ENCODE results near the gene UGT1A10. TPM values are rescaled to one million over a fixed set of nuclear protein-coding genes. Genes with fewer than 3 reads are reported as not detected.

Gene UGT1A10
- total and polyA plus RNA-seq, 2 of the 13 experiments (the other 11 are each of a cell fraction or from before 2014, with no cell fraction given): not detected

- TF ChIP-seq ZBTB26 (CRISPR knock-in tag; IDR thresholded peaks at IDR 0.05; ENCODE audit: borderline replicate concordance): peak; percentile 88
- no peak for TF ChIP-seq ZBTB46 (CRISPR knock-in tag; IDR thresholded peaks at IDR 0.05; ENCODE audit: borderline replicate concordance)
- TF ChIP-seq MTF1 (CRISPR knock-in tag; IDR thresholded peaks at IDR 0.05): no peak
- 0 out of 2 replicates have a peak, but pooled peaks have one; percentile 51 for TF ChIP-seq ZNF335 (CRISPR knock-in tag; IDR thresholded peaks at IDR 0.05)
- TF ChIP-seq TIGD3 (CRISPR knock-in tag; IDR thresholded peaks at IDR 0.05; ENCODE audit: borderline replicate concordance): no peak
- TF ChIP-seq GATAD2A (CRISPR knock-in tag; IDR thresholded peaks at IDR 0.05): peak; percentile 91
- TF ChIP-seq ZNF460 (CRISPR knock-in tag; IDR thresholded peaks at IDR 0.05; ENCODE audit: borderline replicate concordance): no peak; the same call in 1 of the 2 replicates
- TF ChIP-seq ZNF567 (CRISPR knock-in tag; IDR thresholded peaks at IDR 0.05; ENCODE audit: borderline replicate concordance): no peak
- TF ChIP-seq MYPOP (CRISPR knock-in tag; IDR thresholded peaks at IDR 0.05): peak; percentile 60; the same call in 1 of the 2 replicates
- TF ChIP-seq SAP130 (CRISPR knock-in tag; IDR thresholded peaks at IDR 0.05; ENCODE audit: low read depth): peak; percentile 84
- peak; percentile 64; the same call in 1 of the 2 replicates for TF ChIP-seq ZNF644 (CRISPR knock-in tag; IDR thresholded peaks at IDR 0.05; ENCODE audit: low read depth)
- peak; percentile 96 for TF ChIP-seq MIXL1 (CRISPR knock-in tag; IDR thresholded peaks at IDR 0.05)
- TF ChIP-seq PAWR (CRISPR knock-in tag; IDR thresholded peaks at IDR 0.05; ENCODE audit: borderline replicate concordance): no peak
- no peak; the same call in 1 of the 2 replicates for TF ChIP-seq E2F1 (CRISPR knock-in tag; IDR thresholded peaks at IDR 0.05)
- no peak for TF ChIP-seq YY1 (IDR thresholded peaks at IDR 0.05; ENCODE audit: insufficient read depth, insufficient replicate concordance, low read depth, low read length)
- TF ChIP-seq ZNF772 (CRISPR knock-in tag; IDR thresholded peaks at IDR 0.05): peak; percentile 91
- 0 out of 2 replicates have a peak, but pooled peaks have one; percentile 47 for TF ChIP-seq ZNF557 (CRISPR knock-in tag; IDR thresholded peaks at IDR 0.05)
- no peak for TF ChIP-seq ZNF121 (CRISPR knock-in tag; IDR thresholded peaks at IDR 0.05)
- peak; percentile 52; the same call in 1 of the 2 replicates for TF ChIP-seq HOXA3 (CRISPR knock-in tag; IDR thresholded peaks at IDR 0.05)
- TF ChIP-seq KLF16 (CRISPR knock-in tag; IDR thresholded peaks at IDR 0.05): peak in 1 of 2 experiments; percentile 88; a peak in 2 of 4 replicates
- peak; percentile 98 for TF ChIP-seq HDAC1 (CRISPR knock-in tag; IDR thresholded peaks at IDR 0.05)
- peak; percentile 66; the same call in 1 of the 2 replicates for TF ChIP-seq JUND (CRISPR knock-in tag; IDR thresholded peaks at IDR 0.05)
- peak; percentile 97 for TF ChIP-seq GATA4 (IDR thresholded peaks at IDR 0.05; ENCODE audit: borderline replicate concordance, low read depth)
Measured at GRCh38 chr2:233756429-233757081, 120.3 kb downstream of the UGT1A10 start (continued).
